Adipose tissue (tissue), 3 donors: ENCODE data around the gene CA11. TPM values are rescaled to one million over a fixed set of nuclear protein-coding genes. Genes with fewer than 3 reads are reported as not detected.
"Not testable (repeated sequence)": the region's sequence is repeated elsewhere in the genome, so short reads cannot be mapped to it uniquely, and the experiment has no call there.

Experiments used
- H3K27ac ChIP-seq: one replicate; pipeline ENCODE4 v1.5.1; 2013; ENCODE audit warnings: low read depth, low read length
- WGBS, 3 donors: extraction: QIAGEN DNeasy Blood & Tissue Kit; methylation state at CpG; one replicate each; pipeline ENCODE4 v1.1.7; 2013; 5-methylcytosine and 5-hydroxymethylcytosine counted together
- polyA plus RNA-seq, 3 donors: library from polyadenylated mRNA; stranded (reverse); fragments of 200-250 nt; gene quantifications; one replicate each; pipeline ENCODE4 v1.2.3, GENCODE V29; 2013
- donor health status: healthy with polysubstance abuse.
- donor health status: Bipolar disorder and iron deficiency.
- donor health status: healthy.

Gene CA11
- polyA plus RNA-seq, 3 donors, result 2.6 to 21.3 (median 2.7) TPM

DNA sequence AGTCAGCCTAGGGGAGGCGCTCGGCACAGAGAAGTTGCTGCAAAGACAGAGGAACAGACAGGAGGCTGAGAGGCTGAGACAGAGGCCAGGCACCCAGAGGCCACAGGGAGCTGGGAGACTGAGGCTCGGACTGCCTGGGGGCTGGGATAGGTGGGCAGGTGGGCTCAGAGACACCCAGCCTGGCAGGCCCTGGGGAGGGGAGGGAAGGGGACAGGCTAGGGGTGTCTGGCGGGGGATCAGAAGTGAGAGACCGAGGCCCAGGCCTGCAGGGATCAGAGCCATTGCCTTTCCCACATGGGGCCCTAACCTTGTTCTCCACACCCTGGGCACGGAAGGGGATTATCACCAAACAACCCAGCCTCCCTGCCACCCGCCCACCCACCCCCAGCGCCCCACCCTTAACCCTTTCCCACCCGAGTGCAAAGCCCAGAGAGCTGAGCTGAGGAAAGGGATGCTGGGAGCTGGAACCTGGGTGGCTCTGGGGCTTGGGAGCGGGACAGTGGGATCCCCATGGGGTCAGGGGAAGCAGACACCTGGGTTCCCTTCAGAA lies 25.5 kb upstream of the CA11 start:
- 79 to 87% (median 81%) methylated on average over 7 to 10 of the region's 10 CpGs for WGBS, 3 donors
- no peak overlapping the region for H3K27ac ChIP-seq

- WGBS, 3 donors, result 81 to 88% (median 87%) methylated on average over 20 to 21 of the region's 21 CpGs
- H3K27ac ChIP-seq, result no peak overlapping the region
Observed at GRCh38 chr19:48670699-48671445, 24.9 kb upstream of the CA11 start.

- no peak overlapping the region for H3K27ac ChIP-seq
- 95 to 96% (median 95%) methylated on average over 24 to 26 of the region's 26 CpGs for WGBS, 3 donors
Observed at GRCh38 chr19:48669903-48670668, 24.1 kb upstream of the CA11 start.

DNA sequence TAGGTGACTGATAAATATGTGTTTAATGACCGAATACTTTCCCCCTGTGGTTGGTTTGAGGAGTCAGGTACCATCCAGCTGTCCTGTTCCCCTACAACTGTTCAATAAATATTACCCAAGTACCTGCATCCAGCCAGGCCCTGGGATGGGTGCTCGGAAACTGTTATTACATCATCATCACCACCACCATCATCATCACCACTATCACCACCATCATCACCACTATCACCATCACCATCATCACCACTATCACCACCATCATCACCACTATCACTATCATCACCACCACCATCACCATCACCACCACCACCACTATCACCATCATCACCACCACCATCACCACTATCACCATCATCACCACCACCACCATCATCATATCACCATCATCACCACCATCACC lies 22.8 kb upstream of the CA11 start:
- WGBS, 3 donors, result 96% methylated on average over 2 of the region's 2 CpGs

GRCh38 chr19:48668332-48668731 lies 22.3 kb upstream of the CA11 start:
- H3K27ac ChIP-seq, result no peak overlapping the region
- WGBS, 3 donors, result 65 to 90% (median 68%) methylated on average over 3 of the region's 3 CpGs

More for the DNA sequence above, 22.8 kb upstream of the CA11 start:
- no peak overlapping the region for H3K27ac ChIP-seq

DNA sequence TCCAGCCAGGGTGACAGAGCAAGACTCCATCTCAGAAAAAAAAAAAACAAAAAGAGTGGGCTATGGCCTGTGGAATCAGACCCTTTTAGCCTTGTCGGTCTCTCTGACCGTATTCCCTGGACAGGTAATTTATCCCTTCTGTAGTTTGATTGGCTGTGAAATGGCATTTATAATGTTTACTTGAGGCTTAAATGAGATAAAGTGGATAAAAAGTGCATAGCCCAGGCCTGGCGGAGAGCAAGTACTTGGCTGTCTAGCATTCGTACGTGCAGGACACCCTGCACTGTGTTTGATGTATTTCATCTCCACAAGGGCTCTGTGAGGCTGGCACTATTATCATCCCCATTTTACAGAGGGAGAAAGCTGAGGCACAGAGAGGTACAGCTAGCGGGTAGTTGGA lies 19.8 kb upstream of the CA11 start:
- WGBS, 3 donors, result 77 to 91% (median 89%) methylated on average over 6 of the region's 6 CpGs
- H3K27ac ChIP-seq, result no peak overlapping the region

DNA sequence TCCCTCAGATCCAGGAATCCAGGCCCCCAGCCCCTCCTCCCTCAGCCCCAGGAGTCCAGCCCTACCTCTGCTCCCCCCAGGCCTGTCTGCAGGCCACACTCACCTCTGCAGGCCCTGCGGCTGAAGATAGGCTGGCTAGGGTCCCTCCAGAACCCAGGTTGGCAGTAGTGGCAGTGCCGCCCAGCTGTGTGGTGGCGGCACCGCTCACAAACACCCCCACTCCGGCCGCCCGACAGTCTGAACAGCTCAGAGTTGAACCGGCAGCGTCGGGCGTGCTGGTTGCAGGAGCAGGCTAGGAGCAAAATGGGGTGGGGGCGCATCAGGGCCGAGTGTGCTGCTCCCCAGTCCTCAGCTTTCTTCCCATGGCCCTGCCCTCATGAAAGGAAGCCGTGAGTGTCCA lies 18.5 kb upstream of the CA11 start:
- no peak overlapping the region for H3K27ac ChIP-seq
- WGBS, 3 donors, result 85 to 89% (median 88%) methylated on average over 13 to 14 of the region's 14 CpGs

- 83 to 92% (median 89%) methylated on average over 4 of the region's 4 CpGs for WGBS, 3 donors
- H3K27ac ChIP-seq, result no peak overlapping the region
Observed at GRCh38 chr19:48663667-48664066, 17.7 kb upstream of the CA11 start.

DNA sequence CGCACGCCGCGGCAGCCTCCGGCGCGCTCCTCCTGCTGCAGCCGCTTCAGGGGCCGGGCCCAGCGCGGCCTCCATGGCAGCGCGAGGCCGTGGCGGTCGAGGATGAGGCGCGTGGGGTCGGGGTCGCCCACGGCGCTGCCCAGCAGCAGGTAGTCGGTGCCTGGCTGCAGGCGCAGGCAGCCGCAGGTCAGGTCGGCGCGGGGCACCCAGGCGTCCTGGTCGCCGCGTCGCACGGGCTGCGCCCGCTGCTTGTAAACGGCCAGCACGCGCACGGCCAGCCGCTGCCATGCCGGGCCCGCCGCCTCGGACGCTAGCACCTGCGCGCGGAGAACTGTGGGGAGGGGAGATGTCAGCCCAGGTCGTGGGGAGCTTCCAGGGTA lies 15.7 kb upstream of the CA11 start:
- WGBS, 3 donors, result 93 to 94% (median 93%) methylated on average over 50 of the region's 50 CpGs
- no peak overlapping the region for H3K27ac ChIP-seq

DNA sequence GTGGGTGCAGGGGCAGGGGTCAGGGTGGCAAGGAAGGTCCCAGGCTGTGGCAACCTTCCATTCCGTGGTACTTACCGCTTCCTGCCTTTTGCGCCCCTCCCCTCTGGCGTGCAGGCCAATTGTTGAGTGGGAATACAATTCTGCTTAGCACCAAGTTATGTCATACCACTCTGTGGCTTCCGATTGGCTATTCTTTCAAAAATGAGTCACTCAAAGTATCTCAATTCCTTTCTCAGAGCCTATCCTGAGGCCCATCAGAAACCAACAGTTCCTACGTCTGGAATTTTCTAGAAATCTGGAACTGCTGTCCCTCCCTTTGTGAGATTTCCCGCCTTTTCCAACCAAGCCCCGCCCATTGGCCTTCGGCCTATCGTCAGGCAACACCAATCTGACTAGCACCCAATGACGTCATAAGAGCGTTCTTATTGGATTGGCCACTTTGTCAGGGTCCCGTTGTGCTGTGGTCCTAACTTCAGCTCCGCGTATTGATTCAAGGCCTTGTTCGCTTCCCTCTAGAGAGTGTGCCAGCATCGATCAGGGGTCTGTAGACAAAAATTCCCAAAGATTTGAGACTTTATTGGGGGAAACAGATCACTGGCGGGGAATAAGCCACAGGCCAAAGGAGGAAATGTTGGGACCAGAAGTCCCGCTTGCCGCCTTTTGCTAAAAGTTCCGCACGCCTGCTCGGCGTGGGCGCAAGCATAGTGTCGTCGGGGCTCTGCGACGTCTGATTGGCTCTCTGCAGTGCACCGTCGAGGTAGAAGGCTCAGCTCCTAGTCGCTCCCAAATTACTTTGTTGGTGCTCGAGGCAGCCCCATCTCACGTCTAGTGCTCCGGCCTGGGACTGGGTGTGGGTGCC lies 15.1 kb upstream of the CA11 start:
- WGBS, 3 donors, result 52 to 62% (median 54%) methylated on average over 35 of the region's 35 CpGs
- H3K27ac ChIP-seq, result no peak overlapping the region

GRCh38 chr19:48659768-48660167 lies 13.8 kb upstream of the CA11 start:
- H3K27ac ChIP-seq, result no peak overlapping the region
- WGBS, 3 donors, result 81 to 84% (median 81%) methylated on average over 5 of the region's 5 CpGs

GRCh38 chr19:48658483-48658882 lies 12.5 kb upstream of the CA11 start:
- H3K27ac ChIP-seq, result no peak overlapping the region
- 94 to 96% (median 95%) methylated on average over 6 of the region's 6 CpGs for WGBS, 3 donors

DNA sequence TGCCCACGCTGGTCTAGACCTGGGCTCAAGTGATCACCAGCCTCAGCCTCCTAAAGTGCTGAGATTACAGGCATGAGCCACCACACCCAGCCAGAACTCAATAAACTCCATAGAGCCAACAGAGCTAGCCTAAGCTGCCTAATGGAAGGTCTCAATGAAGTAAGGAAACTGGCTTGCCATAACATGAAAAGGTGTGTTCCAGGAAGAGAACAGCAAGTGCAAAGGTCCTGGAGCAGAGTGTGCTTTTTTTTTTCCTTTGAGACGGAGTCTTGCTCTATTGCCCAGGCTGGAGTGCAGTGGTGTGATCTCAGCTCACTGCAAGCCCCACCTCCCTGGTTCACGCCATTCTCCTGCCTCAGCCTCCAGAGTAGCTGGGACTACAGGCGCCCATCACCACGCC lies 11.8 kb upstream of the CA11 start:
- WGBS, 3 donors, result 91 to 95% (median 93%) methylated on average over 5 of the region's 5 CpGs
- not testable (repeated sequence) for H3K27ac ChIP-seq

DNA sequence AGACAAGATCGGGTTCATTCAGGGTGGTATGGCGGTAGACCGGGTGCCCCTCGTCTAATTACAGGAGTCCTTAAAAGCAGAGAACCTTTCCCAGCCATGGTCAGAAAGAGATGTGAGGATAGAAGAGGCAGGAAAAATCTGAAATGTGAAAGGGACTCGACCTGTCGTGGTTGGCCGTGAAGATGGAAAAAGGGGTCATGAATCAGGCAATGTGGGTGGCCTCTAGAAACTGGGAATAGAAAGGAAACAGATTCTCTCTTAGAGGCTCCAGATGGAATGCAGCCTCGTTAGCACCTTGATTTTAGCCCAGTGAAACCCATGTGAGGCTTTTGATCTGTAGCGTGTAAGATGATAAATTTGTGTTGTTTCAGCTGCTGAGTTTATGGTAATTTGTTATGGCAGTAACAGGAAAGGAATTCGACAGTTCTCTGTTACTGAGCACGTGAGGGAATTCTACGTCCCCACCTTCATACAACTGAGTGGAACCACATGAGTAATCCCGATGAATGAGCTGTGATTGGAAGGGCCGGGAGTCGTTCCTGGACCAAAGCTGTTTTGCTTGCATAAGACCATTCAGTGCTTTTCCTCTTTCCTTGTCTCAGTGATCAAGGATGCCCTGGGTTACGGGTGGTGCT lies 11.0 kb upstream of the CA11 start:
- H3K27ac ChIP-seq, result no peak overlapping the region
- WGBS, 3 donors, result 48 to 60% (median 58%) methylated on average over 16 of the region's 16 CpGs

DNA sequence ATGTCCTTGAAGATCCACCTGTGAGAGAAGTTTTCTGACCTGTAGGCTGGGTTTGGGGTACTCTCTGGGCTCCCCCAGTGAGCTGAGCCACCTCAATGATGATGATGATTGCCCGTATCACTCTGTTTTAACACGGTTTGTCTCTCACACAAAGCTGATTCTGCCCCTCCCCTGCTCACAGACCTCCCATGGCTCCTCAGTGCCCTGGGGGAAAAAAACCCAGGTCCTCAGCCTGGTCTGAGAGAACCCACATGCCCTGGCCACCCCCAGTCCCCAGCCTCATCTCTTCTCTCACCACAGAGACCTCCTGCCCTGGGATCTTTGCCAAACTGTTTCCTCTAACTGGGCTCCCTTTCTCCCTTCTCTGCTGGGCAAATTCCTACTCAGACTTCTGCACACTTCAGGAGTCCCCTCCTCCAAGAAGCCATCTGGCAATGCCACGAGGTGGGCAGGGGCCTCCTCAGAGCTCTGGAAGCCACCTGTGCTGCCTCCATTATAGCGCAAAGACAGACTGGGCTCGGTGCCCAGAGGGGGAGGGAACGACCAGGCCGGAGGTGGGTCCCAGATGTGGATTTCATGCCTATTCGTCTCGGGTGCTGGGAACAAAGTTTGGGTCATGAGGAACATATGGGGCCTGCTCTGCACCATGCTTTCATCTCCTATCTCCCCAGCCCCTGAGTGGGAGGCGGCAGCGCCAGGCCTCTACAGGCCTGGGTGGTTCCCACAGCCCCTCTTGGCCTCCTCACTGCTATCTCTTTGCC lies 8.5 kb upstream of the CA11 start:
- 34 to 52% (median 45%) methylated on average over 11 of the region's 11 CpGs for WGBS, 3 donors
- no peak overlapping the region for H3K27ac ChIP-seq

GRCh38 chr19:48651683-48652048 lies 5.7 kb upstream of the CA11 start:
- WGBS, 3 donors, result 74 to 94% (median 79%) methylated on average over 5 of the region's 5 CpGs
- no peak overlapping the region for H3K27ac ChIP-seq

DNA sequence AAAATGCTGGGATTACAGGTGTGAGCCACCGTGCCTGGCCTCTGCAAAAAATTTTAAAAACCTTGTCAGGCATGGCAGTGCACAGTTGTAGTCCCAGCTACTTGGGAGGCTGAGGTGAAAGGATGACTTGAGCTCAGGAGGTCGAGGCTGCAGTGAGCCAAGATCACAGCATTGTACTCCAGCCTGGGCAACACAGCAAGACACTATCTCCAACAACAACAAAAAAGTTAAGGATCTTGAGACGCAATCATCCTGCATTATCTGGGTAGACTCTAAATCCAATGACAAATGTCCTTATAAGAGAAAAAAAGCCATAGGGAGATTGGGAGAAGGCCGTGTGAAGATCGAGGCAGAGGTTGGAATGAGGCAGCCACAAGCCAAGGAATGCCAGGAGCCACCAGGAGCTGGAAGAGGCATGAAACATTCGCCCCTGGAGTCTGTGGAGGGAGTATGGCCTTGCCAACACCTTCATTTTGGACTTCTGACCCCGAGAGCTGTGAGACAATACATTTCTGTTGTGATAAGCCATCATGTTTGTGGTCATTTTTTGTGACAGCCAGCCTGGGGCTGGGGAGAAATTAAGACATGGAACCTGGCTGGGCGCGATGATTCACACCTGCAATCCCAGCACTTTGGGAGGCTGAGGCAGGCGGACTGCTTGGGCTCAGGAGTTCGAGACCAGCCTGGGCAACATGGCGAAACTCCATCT lies 5.1 kb upstream of the CA11 start:
- 92 to 95% (median 93%) methylated on average over 12 of the region's 12 CpGs for WGBS, 3 donors
- H3K27ac ChIP-seq, result no peak overlapping the region
